ENCODE results near the gene S100P.

Gene S100P

DNA sequence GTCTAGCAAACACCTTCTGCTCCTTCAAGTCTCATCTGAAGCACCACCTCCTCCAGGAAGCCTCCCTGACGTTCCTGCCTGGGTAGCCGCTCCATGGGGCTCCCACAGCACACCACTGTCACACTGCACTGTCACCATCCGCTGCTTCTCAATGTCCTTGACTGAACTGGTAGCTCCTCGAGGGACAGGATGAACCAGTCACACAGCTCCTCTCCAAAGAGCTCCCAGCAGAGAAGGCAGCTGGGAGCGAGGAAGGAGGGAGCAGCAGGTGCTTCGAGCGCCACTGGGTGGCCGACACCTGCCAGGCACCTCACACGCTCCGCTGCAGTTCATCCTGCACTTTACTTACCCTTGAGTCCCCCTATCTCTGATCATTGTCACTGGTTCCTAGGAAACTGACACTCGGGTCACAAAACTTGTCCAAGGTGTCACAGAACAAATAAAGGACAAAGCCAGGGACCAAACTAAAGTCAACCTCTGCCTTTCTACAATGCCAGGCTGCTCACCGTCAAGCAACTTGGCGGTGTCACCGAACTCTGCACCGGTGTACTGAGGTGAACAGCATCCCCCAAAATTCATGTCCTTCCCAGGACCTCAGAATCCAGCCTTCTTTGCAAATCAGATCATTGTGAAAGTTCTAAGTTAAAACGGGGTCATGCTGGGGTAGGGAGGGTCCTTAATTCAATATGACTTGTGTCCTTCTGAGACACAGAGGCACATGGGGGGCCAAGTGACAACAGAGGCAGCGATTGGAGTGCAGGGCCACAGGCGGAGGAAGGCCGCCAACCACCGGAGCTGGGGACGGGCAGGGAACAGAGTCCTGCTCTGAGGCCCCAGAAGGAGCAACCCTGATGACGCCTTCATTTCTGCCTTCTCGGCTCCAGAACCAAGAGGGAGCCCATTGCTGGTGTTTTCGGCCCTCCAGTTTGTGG, 5.5 kb upstream of the S100P start:
- no peaks in the 10 kb centered on the region for H3K9me3 ChIP-seq (ENCODE audit: control insufficient read depth in 2 of 2, low read length in 2 of 2)
- H3K9ac ChIP-seq (ENCODE audit: low read length in 2 of 2) = no peak overlapping the region
- no peaks in the 10 kb centered on the region for H3K36me3 ChIP-seq (ENCODE audit: control insufficient read depth in 2 of 2, insufficient read depth in 2 of 2, low read length in 2 of 2)
- H3K27me3 ChIP-seq (ENCODE audit: control insufficient read depth in 1 of 2, insufficient read depth in 2 of 2, low read length in 2 of 2) = no peaks in the 10 kb centered on the region
- H3K4me1 ChIP-seq (ENCODE audit: control insufficient read depth, insufficient read depth, low read length) = peaks cover 8% of the 10 kb centered on the region
- H3K27ac ChIP-seq (ENCODE audit: low read length) = no peak overlapping the region
- H3K4me3 ChIP-seq (ENCODE audit: low read length in 2 of 2) = no peak overlapping the region

DNA sequence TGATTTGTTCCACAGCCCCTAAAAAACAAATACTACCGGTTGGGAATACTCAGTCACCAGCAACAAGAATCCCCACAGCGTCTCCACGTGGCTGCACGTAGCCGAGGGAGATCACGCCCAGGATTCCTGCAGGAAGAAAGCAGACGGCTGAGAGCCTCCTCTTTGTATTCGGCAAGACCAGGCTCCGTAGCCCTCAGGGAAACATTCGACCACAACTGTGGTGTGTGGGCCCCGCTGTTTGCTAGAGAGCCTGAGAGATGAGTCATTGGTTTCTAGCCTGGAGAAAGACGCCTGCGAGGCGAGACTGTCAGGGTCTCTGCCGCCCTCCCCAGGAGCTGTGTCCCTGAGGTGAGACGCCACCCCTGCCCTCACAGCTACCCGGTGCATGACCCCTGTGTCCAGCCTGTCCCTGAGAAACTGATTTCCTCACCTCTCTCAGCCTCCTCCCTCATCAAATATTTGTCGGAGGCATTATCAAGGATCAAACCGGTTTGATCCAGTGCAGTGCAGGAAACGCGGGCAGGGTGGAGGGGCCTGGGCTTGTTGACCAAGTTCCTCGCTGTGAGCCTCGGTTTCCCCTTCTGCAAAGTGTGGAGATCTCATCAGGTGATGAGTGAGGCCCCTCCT, 4.7 kb upstream of the S100P start:
- H3K4me1 ChIP-seq (ENCODE audit: control insufficient read depth, insufficient read depth, low read length) = peaks cover 8% of the 10 kb centered on the region
- H3K27ac ChIP-seq (ENCODE audit: low read length) = no peak overlapping the region
- H3K4me3 ChIP-seq (ENCODE audit: low read length in 2 of 2) = no peak overlapping the region
- H3K9ac ChIP-seq (ENCODE audit: low read length in 2 of 2) = no peak overlapping the region
- no peaks in the 10 kb centered on the region for H3K36me3 ChIP-seq (ENCODE audit: control insufficient read depth in 2 of 2, insufficient read depth in 2 of 2, low read length in 2 of 2)
- H3K27me3 ChIP-seq (ENCODE audit: control insufficient read depth in 1 of 2, insufficient read depth in 2 of 2, low read length in 2 of 2) = no peaks in the 10 kb centered on the region
- no peaks in the 10 kb centered on the region for H3K9me3 ChIP-seq (ENCODE audit: control insufficient read depth in 2 of 2, low read length in 2 of 2)

DNA sequence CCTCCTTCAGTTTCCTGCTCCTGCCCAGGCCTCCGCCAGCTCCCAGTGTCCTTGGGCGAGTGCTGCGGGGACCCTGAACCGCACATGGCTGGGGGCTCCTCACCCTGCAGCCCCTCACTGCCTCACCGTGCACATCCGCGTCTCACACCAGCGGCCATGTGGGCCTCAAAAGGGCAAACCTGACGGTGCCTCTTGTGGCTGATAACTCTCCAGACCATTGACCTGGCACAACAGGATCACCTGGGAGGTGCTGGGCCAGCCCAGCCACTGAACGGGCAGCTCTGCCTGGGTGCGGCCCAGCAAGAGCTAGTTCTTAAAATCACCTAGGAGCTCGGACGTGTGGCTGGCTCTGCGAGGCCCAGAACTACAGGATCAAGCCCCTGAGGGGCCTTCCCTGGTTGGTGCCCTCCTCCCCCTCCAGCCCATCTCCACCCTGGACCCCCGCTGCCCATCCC, 4.1 kb upstream of the S100P start:
- peaks cover 8% of the 10 kb centered on the region for H3K4me1 ChIP-seq (ENCODE audit: control insufficient read depth, insufficient read depth, low read length)

DNA sequence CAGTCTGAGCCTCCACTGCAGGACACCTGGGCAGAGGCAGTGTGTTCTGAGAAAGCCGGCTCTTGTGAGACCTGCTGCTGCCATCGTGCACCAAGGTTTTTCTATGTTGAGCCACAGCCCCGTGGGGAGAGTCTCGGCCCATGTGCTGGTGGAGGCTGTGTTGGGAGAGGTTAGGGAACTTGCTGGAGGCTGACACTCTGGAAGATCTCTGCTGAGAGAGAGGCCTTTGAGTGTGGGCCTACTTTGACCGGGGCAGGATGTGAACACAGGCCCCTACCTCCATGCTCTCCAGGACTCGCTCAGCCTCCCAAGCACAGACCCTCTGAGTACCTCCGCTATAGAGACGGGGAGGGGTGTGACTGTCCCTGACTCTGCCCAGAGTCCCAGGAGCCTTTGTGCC, 1.3 kb upstream of the S100P start:
- Histone ChIP-seq H3K9ac (ENCODE audit: low read length in 2 of 2) (no peak overlapping the region), H3K27ac (ENCODE audit: low read length) (no peak overlapping the region), H3K36me3 (ENCODE audit: control insufficient read depth in 2 of 2, insufficient read depth in 2 of 2, low read length in 2 of 2) (no peaks in the 10 kb centered on the region), H3K9me3 (ENCODE audit: control insufficient read depth in 2 of 2, low read length in 2 of 2) (no peaks in the 10 kb centered on the region), H3K4me1 (ENCODE audit: control insufficient read depth, insufficient read depth, low read length) (peaks cover 8% of the 10 kb centered on the region), H3K4me3 (ENCODE audit: low read length in 2 of 2) (no peak overlapping the region), H3K27me3 (ENCODE audit: control insufficient read depth in 1 of 2, insufficient read depth in 2 of 2, low read length in 2 of 2) (no peaks in the 10 kb centered on the region)

More for the DNA sequence above, 4.1 kb upstream of the S100P start:
- Histone ChIP-seq H3K27ac (ENCODE audit: low read length) (no peak overlapping the region), H3K36me3 (ENCODE audit: control insufficient read depth in 2 of 2, insufficient read depth in 2 of 2, low read length in 2 of 2) (no peaks in the 10 kb centered on the region), H3K4me3 (ENCODE audit: low read length in 2 of 2) (no peak overlapping the region), H3K9ac (ENCODE audit: low read length in 2 of 2) (no peak overlapping the region), H3K9me3 (ENCODE audit: control insufficient read depth in 2 of 2, low read length in 2 of 2) (no peaks in the 10 kb centered on the region), H3K27me3 (ENCODE audit: control insufficient read depth in 1 of 2, insufficient read depth in 2 of 2, low read length in 2 of 2) (no peaks in the 10 kb centered on the region)

DNA sequence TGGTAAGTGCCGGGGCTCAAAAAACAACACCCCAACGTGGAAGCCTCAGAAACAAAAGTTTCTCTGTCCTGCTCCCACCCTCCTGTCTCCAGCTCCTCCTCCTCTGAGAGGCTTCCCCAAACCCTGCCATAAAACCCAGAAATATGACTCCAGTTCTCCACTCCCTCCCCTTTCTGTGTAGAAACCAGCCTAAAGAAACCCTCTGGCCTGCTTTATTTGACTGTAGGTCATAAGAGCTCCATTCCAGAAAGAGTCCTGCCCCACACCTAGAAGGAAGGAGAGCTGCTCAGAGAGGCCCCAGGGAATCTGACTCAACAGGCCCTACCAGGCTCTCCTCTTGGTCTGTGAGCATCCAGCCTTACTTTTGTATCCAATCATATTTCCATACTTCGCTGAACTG, 872 bp upstream of the S100P start:
- no peak overlapping the region for H3K9ac ChIP-seq (ENCODE audit: low read length in 2 of 2)
- H3K4me3 ChIP-seq (ENCODE audit: low read length in 2 of 2) = no peak overlapping the region
- H3K27ac ChIP-seq (ENCODE audit: low read length) = no peak overlapping the region
- peaks cover 8% of the 10 kb centered on the region for H3K4me1 ChIP-seq (ENCODE audit: control insufficient read depth, insufficient read depth, low read length)
- H3K27me3 ChIP-seq (ENCODE audit: control insufficient read depth in 1 of 2, insufficient read depth in 2 of 2, low read length in 2 of 2) = no peaks in the 10 kb centered on the region
- no peaks in the 10 kb centered on the region for H3K36me3 ChIP-seq (ENCODE audit: control insufficient read depth in 2 of 2, insufficient read depth in 2 of 2, low read length in 2 of 2)
- H3K9me3 ChIP-seq (ENCODE audit: control insufficient read depth in 2 of 2, low read length in 2 of 2) = no peaks in the 10 kb centered on the region

DNA sequence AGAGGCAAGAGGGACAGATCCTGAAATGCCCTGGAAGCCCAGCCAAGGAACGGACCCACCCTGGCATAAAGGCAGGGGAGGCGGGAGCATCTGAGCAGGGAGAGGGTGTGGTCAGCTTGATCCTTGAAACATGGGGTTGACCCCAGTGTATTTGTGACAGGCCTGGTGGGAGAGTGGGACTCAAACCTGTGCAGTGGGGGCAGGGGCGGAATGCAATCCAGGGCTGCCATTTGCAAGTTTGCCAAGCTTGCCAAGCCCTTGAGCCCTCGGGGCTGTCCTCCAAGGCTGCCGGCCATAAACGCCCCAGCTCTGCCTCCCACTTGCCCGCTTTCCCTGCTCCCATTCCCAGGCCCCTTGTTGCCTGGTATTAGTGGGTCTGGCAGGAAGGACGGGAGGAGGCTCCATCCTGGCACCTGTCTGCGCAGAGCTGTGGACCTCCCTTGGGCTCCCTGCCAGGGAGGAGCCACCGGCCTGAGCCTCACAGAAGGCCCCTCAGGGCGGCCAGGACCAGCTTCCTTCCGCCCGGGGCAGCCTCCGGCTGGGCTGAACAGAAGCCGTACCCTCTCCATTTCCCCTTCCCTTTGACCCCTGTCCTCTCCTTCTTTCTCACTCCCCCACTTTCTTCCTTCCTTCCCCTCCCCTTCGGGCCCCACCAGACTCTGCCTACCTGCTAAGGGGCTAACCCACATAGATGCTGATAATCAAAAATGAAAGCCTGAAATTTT, 661 bp downstream of the S100P start:
- Histone ChIP-seq H3K4me3 (ENCODE audit: low read length in 2 of 2) (no peak overlapping the region), H3K9ac (ENCODE audit: low read length in 2 of 2) (no peak overlapping the region), H3K4me1 (ENCODE audit: control insufficient read depth, insufficient read depth, low read length) (peaks cover 4% of the 10 kb centered on the region), H3K9me3 (ENCODE audit: control insufficient read depth in 2 of 2, low read length in 2 of 2) (no peaks in the 10 kb centered on the region), H3K27ac (ENCODE audit: low read length) (no peak overlapping the region), H3K27me3 (ENCODE audit: control insufficient read depth in 1 of 2, insufficient read depth in 2 of 2, low read length in 2 of 2) (no peaks in the 10 kb centered on the region), H3K36me3 (ENCODE audit: control insufficient read depth in 2 of 2, insufficient read depth in 2 of 2, low read length in 2 of 2) (no peaks in the 10 kb centered on the region)

DNA sequence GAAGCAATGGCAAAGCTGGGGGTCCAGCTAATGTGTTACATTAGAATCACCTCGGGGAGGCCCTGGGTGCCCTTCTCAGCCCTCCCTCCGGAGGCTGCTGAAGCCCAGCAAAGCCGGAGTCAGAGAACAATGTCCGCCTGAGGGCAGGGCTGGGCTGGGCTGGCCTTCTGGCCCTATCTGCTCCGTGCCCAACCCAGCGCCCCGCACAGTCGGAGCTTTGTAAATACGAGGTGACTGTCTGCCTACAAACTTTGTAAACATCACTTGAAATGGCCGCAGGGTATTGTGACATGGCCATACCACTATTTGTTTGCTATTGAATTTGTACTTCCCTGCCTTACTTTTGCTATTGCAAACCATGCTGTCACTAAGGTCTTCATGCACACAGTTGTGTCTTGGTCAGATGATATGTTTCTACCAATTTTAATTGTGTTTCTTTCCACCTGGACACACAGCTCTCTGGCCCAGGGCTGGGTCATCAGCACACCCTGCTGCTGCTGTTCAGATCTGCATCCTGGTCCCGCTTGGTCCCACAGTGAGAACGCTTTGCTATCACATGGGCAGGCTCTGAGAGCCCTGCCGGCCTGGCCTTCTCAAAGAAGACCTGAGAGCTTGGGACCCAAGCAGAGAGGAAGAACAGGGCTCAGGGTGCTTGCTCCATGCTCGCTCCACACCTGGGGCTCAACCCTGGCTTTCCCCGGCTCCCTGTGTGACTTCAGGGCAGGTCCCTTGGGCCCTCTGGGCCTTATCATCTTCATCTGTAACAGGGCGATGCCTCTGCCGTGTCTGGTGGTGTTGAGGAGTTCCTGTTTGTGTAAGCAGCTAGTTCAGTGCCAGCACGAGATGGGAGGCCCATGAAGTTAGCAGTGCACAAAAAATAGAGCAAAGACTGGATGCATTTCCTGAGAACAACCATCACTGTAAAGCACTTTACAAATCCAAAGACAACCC, 2.3 kb downstream of the S100P start:
- Histone ChIP-seq H3K9me3 (ENCODE audit: control insufficient read depth in 2 of 2, low read length in 2 of 2) (no peaks in the 10 kb centered on the region), H3K36me3 (ENCODE audit: control insufficient read depth in 2 of 2, insufficient read depth in 2 of 2, low read length in 2 of 2) (peaks cover 0 to 2% of the 10 kb centered on the region in 2 donors), H3K27me3 (ENCODE audit: control insufficient read depth in 1 of 2, insufficient read depth in 2 of 2, low read length in 2 of 2) (no peaks in the 10 kb centered on the region), H3K4me1 (ENCODE audit: control insufficient read depth, insufficient read depth, low read length) (peaks cover 4% of the 10 kb centered on the region), H3K4me3 (ENCODE audit: low read length in 2 of 2) (no peak overlapping the region), H3K9ac (ENCODE audit: low read length in 2 of 2) (no peak overlapping the region), H3K27ac (ENCODE audit: low read length) (no peak overlapping the region)

DNA sequence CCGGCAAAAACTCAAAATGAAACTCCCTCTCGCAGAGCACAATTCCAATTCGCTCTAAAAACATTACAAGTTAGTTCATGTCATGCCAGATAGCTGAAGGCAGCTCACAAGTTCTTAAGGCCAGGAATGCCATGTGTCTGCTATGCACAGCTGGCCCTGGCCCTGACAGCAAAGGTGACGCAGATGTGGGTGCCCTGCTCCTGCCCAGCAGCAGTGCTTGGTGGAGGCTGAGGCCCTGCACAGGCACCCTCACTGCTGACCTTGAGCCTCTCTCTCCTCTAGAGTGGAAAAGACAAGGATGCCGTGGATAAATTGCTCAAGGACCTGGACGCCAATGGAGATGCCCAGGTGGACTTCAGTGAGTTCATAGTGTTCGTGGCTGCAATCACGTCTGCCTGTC, 2.9 kb downstream of the S100P start:
- no peak overlapping the region for H3K27ac ChIP-seq (ENCODE audit: low read length)
- no peak overlapping the region for H3K4me3 ChIP-seq (ENCODE audit: low read length in 2 of 2)
- H3K36me3 ChIP-seq (ENCODE audit: control insufficient read depth in 2 of 2, insufficient read depth in 2 of 2, low read length in 2 of 2) = peaks cover 0 to 2% of the 10 kb centered on the region in 2 donors
- H3K27me3 ChIP-seq (ENCODE audit: control insufficient read depth in 1 of 2, insufficient read depth in 2 of 2, low read length in 2 of 2) = no peaks in the 10 kb centered on the region
- H3K9ac ChIP-seq (ENCODE audit: low read length in 2 of 2) = no peak overlapping the region
- peaks cover 4% of the 10 kb centered on the region for H3K4me1 ChIP-seq (ENCODE audit: control insufficient read depth, insufficient read depth, low read length)
- no peaks in the 10 kb centered on the region for H3K9me3 ChIP-seq (ENCODE audit: control insufficient read depth in 2 of 2, low read length in 2 of 2)

DNA sequence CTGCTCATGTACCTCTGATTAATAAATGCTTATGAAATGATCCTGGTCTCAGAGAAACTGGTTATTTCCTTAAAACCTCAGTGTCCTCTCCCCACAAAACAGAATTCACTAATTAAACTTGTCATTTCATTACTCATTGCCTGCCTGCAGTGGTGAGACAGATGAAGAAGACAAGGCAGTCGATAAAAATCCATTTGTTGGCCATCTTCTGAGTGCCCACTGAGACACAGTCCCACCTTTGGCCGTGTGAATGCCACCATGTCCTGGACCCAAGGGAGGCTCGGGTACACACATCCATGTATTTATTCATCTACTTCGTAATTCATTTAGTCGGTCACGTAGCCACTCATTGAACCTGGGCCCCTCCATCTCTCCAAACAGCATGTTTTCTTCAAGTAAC, 3.5 kb downstream of the S100P start:
- Histone ChIP-seq H3K9me3 (ENCODE audit: control insufficient read depth in 2 of 2, low read length in 2 of 2) (no peaks in the 10 kb centered on the region), H3K27me3 (ENCODE audit: control insufficient read depth in 1 of 2, insufficient read depth in 2 of 2, low read length in 2 of 2) (no peaks in the 10 kb centered on the region), H3K9ac (ENCODE audit: low read length in 2 of 2) (no peak overlapping the region), H3K4me1 (ENCODE audit: control insufficient read depth, insufficient read depth, low read length) (peaks cover 4% of the 10 kb centered on the region), H3K36me3 (ENCODE audit: control insufficient read depth in 2 of 2, insufficient read depth in 2 of 2, low read length in 2 of 2) (peaks cover 0 to 2% of the 10 kb centered on the region in 2 donors), H3K4me3 (ENCODE audit: low read length in 2 of 2) (no peak overlapping the region), H3K27ac (ENCODE audit: low read length) (no peak overlapping the region)

DNA sequence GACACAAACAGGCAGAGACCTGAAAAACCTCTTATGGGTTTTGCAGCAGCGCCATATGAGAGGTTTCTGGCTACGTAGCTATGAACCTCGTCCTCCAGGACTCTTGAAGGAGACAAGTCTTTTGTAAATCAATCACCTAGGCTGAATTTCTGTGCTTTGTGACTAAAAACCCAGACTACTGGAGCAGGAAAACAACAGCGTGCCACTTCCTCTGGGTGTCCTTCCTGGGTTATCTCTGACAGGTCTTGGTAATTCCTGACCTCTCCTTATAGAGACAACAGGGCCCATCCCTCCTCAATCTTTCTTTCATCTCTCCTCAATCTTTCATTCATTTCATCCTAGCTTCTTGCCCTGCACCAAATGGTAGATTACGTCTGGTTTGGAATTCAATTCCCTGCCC, 5.7 kb downstream of the S100P start:
- Histone ChIP-seq H3K36me3 (ENCODE audit: control insufficient read depth in 2 of 2, insufficient read depth in 2 of 2, low read length in 2 of 2) (peaks cover 4 to 5% of the 10 kb centered on the region in 2 donors), H3K4me1 (ENCODE audit: control insufficient read depth, insufficient read depth, low read length) (peaks cover 7% of the 10 kb centered on the region)

More for the DNA sequence above, 5.7 kb downstream of the S100P start:
- Histone ChIP-seq H3K27ac (ENCODE audit: low read length) (no peak overlapping the region), H3K9ac (ENCODE audit: low read length in 2 of 2) (no peak overlapping the region), H3K4me3 (ENCODE audit: low read length in 2 of 2) (no peak overlapping the region), H3K27me3 (ENCODE audit: control insufficient read depth in 1 of 2, insufficient read depth in 2 of 2, low read length in 2 of 2) (no peaks in the 10 kb centered on the region), H3K9me3 (ENCODE audit: control insufficient read depth in 2 of 2, low read length in 2 of 2) (no peaks in the 10 kb centered on the region)
